Panc1 (cell line): ENCODE measurements around the gene NNMT. TPM values are rescaled to one million over a fixed set of nuclear protein-coding genes. Genes with fewer than 3 reads are reported as not detected.

ENCODE experiments used
- ATAC-seq: fragments of 200-7000 bp; cut with Tn5 transposase; 2 replicates; pipeline ENCODE4 v1.9.1; 2020; ENCODE audit warnings: mild to moderate bottlenecking, moderate library complexity
- BruUV-seq: library from RNA; stranded (reverse); fragments of 400-500 nt; replicated peaks from 2 replicates; lab custom pipeline; 2021; lab: Mats Ljungman, UMichigan
- CTCF ChIA-PET: fragments of 300-600 bp; sonication (Branson Sonifier 250); formaldehyde crosslinking; loops from one replicate; lab custom pipeline; 2022; ENCODE audit warnings: antibody characterized with exemption; lab: Charles Lee
- POLR2A ChIA-PET: fragments of 300-600 bp; sonication (Branson Sonifier 250); formaldehyde crosslinking; loops from one replicate; lab custom pipeline; 2022; ENCODE audit warnings: antibody characterized with exemption; lab: Charles Lee
- DNase-seq: peaks from one replicate; pipeline ENCODE4 v3.0.0-alpha.2; 2010; ENCODE audit warnings: low read depth, low spot score
- H3K27ac ChIP-seq: 2 replicates; pipeline ENCODE4 v1.5.1; 2011; ENCODE audit warnings: mild to moderate bottlenecking, low read length, inconsistent platforms
- H3K27me3 ChIP-seq: fragments of 200-500 bp; sonication (Bioruptor generic); 2 replicates; pipeline ENCODE4 v1.6.0; 2014; ENCODE audit warnings: low read length, inconsistent platforms; ENCODE audit not compliant: control insufficient read depth, insufficient read depth
- H3K36me3 ChIP-seq: fragments of 200-500 bp; sonication (Bioruptor generic); 2 replicates; pipeline ENCODE4 v1.5.1; 2014; ENCODE audit warnings: inconsistent platforms, mild to moderate bottlenecking, low read length, moderate library complexity; ENCODE audit not compliant: control insufficient read depth, insufficient read depth
- H3K4me1 ChIP-seq: 2 replicates; pipeline ENCODE4 v1.5.1; 2011; ENCODE audit warnings: inconsistent platforms, mild to moderate bottlenecking, low read length, moderate library complexity; ENCODE audit not compliant: control insufficient read depth, insufficient read depth
- H3K4me3 ChIP-seq, 2 experiments: 2 replicates each; pipeline ENCODE4 v1.5.1; 2011 to 2012; ENCODE audit warnings: low read depth in 2 of 2, low read length in 2 of 2, mild to moderate bottlenecking in 2 of 2, inconsistent platforms in 1 of 2, moderate library complexity in 1 of 2
- H3K9me3 ChIP-seq: fragments of 200-500 bp; sonication (Bioruptor generic); 2 replicates; pipeline ENCODE4 v1.5.1; 2014; ENCODE audit warnings: low read depth, mild to moderate bottlenecking, inconsistent platforms, low read length, moderate library complexity; ENCODE audit not compliant: control insufficient read depth, insufficient read depth
- CTCF ChIP-seq: fragments of 450-650 bp; IDR thresholded peaks from 2 replicates; pipeline ENCODE4 v1.5.1; 2017; ENCODE audit warnings: mild to moderate bottlenecking
- POLR2AphosphoS5 ChIP-seq: IDR thresholded peaks from 2 replicates; pipeline ENCODE4 v1.6.1; 2012; ENCODE audit warnings: mild to moderate bottlenecking, low read depth, low read length, moderate library complexity
- REST ChIP-seq, 2 experiments: IDR thresholded peaks; 2 replicates each; pipeline ENCODE4 v1.6.1; 2011 to 2012; ENCODE audit warnings: low read depth in 2 of 2, control low read depth in 1 of 2, low read length in 1 of 2, mild to moderate bottlenecking in 1 of 2, moderate library complexity in 1 of 2; ENCODE audit not compliant: insufficient read depth in 1 of 2
- SIN3A ChIP-seq: IDR thresholded peaks from 2 replicates; pipeline ENCODE4 v1.6.1; 2012; ENCODE audit warnings: low read depth, mild to moderate bottlenecking, low read length, moderate library complexity, borderline replicate concordance; ENCODE audit not compliant: insufficient read depth
- TCF7L2 ChIP-seq: IDR thresholded peaks from 2 replicates; pipeline ENCODE4 v1.6.1; 2011; ENCODE audit warnings: mild to moderate bottlenecking, low read depth, low read length, inconsistent platforms
- in situ Hi-C: cut with HindIII; loops from 2 replicates; pipeline ENCODE4 v1.10.0; 2016; ENCODE audit warnings: low sequenced_read_pairs, low pct_unique_long_range_greater_than_20kb
- intact Hi-C: fragments of 100-400 bp; cut with micrococcal nuclease; formaldehyde crosslinking; loops from one replicate; pipeline ENCODE4 v1.10.0; 2022; ENCODE audit not compliant: unreplicated experiment
- total RNA-seq: library from RNA; stranded (reverse); gene quantifications from one replicate; pipeline ENCODE4 v1.2.1, GENCODE V29; 2021; ENCODE audit not compliant: unreplicated experiment

NNMT gene
- total RNA-seq, 1 experiment from 2014 or later: 1.7 TPM

DNA sequence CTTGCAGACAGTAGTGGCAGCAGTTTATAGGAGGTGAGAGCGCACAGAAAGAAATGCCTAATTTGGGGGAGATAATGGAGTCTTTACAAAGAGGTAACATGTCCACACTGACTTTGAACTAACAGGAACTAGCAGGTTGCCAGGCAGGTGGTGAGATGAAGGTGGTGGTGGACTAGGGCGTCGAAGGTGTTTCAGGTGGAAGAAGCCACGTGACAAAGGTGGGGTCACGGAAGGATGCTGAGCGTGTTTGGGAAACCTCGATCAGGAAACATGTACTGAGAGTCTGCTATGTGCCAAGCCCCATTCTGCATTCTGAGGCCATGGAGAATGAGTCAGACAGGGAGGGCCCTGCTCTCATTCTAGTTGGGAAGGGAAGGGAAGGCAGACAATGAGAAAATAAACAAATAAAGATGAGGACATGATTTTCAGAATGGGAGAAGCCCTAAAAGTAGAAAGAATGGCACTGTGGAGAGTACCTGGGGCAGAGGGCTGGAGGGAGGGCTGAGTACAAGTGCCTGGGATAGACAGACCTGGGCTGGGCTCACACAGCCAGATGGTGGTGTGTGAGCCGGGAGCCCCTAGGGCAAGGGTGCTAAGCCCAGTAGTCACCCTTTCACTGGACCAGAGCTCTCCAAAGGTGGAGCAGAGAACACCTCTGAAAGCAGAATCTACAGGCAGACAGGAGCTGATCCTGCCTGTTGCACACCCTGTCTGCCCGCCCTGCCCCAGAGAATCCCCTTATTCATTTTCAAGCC, 16.2 kb upstream of the NNMT start:
- intact Hi-C loops: no loop called here
- no peaks in the 10 kb centered on the region for H3K9me3 ChIP-seq
- no peaks in the 10 kb centered on the region for H3K36me3 ChIP-seq
- H3K27me3 ChIP-seq: peaks cover 8% of the 10 kb centered on the region; the same call in 1 of the 2 replicates
- no peaks in the 10 kb centered on the region for H3K4me1 ChIP-seq
- DNase-seq (no peak), ATAC-seq (no peak)
- BruUV-seq: no TSS peak
- CTCF ChIA-PET: no interaction called here
- POLR2A ChIA-PET: interaction anchor here (1.0 kb wide), 1 partner anchor 11 kb away, joined by 3 read pairs; no protein-coding TSS in a partner anchor
- H3K27ac ChIP-seq: no peak overlapping the region
- in situ Hi-C loops: no loop called here
- no peak for TF ChIP-seq POLR2AphosphoS5
- no peak overlapping the region for H3K4me3 ChIP-seq

DNA sequence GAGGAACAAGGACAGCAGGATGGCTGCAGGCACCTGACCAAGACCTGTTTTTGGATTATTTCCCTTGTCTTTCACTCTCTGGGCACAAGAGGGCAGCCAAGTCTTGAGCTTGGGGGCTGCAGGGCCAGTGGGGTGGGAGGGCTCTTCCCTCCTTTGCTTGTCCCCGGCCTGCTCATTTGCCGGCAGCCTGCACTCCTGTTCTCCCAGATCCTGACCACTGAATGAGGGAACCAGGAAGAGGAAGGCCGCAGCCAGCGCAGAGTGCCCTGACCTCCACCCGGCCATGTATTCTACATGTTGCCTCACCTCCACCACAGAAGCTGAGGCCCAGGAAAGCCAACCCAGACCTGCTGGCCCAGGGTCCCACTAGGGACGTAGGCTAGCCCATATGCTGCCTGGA, 15.5 kb upstream of the NNMT start:
- BruUV-seq: no TSS peak
- Histone ChIP-seq H3K4me1 (no peaks in the 10 kb centered on the region), H3K27me3 (peaks cover 3% of the 10 kb centered on the region; the same call in 1 of the 2 replicates), H3K27ac (no peak overlapping the region), H3K36me3 (no peaks in the 10 kb centered on the region), H3K4me3 (no peak overlapping the region), H3K9me3 (no peaks in the 10 kb centered on the region)
- in situ Hi-C loops: no loop called here
- intact Hi-C loops: no loop called here
- ChIA-PET POLR2A (interaction anchor here (1.0 kb wide), 1 partner anchor 10 kb away, joined by 3 read pairs; no protein-coding TSS in a partner anchor), CTCF (interaction anchor here (1.0 kb wide), 1 partner anchor 59 kb away, joined by 3 read pairs; no protein-coding TSS in a partner anchor)
- DNase-seq (no peak), ATAC-seq (peak; percentile 60)
- TF ChIP-seq TCF7L2: no peak
- TF ChIP-seq POLR2AphosphoS5: no peak
- TF ChIP-seq REST (IDR thresholded peaks at IDR 0.05; ENCODE audit: insufficient read depth in 1 of 2, low read depth in 2 of 2, low read length in 1 of 2): no peak
- TF ChIP-seq SIN3A: no peak
- TF ChIP-seq CTCF: peak; percentile 72
